ENCODE results near the gene FNDC5. TPM values are rescaled to one million over a fixed set of nuclear protein-coding genes. Genes with fewer than 3 reads are reported as not detected.

Gene FNDC5
- total and polyA plus RNA-seq, 2 of the 13 experiments (the other 11 are each of a cell fraction or from before 2014, with no cell fraction given) = 1.4 to 3.1 TPM

DNA sequence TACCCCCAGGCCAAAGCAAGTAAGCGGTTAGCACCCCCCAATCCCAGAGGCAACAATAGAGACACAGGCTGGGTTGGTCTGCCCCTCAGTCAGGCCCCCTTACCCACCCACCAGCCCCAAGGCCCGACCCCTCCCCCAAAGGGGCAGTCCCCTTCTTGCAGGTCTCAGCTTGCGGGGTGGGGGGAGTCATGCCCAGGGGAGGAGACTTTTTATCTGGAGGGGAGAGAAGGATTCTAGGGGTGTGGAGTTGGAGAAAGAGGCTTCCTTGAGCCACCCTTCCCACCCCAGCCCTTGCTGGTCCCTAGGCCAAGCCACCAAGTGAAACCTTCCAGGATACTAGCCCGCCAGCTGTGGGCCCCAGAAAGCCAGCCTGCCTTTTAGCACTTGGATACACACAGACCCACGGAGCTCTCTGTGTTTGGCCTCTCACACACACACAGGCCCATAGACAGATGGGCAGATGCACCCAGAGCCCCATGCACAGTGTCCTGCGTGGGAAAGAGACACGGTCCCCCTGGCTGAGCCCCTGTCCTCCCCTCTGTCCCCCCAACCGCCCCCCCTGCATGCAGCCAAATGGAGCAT, 23.4 kb upstream of the FNDC5 start:
- no TSS peak for BruUV-seq (replicated peaks)
- in situ Hi-C loops (cut with HindIII; ENCODE audit: extremely low pct_ligation_motif_present, low pct_unique_long_range_greater_than_20kb) = no loop called here
- H3K79me2 ChIP-seq (ENCODE audit: insufficient read depth, low read length) = no peaks in the 10 kb centered on the region
- CTCF ChIA-PET (ENCODE audit: low intra/inter-chr PET ratio, low total read pairs) = no interaction called here
- H3K4me3 ChIP-seq (replicated peaks in 1 of 3; ENCODE audit: insufficient read depth in 1 of 3, low read depth in 2 of 3, low read length in 3 of 3) = no peak overlapping the region
- FAIRE-seq (no peak), ATAC-seq (no peak), DNase-seq (ENCODE audit: low spot score) (no peak)
- 50% methylated on average over 7 of the region's 8 CpGs for WGBS (ENCODE audit: low lambda C conversion rate)
- POLR2A ChIA-PET = interaction anchor here (0.9 kb wide), 1 partner anchor 70 kb away, joined by 3 read pairs; no protein-coding TSS in a partner anchor
- no peak overlapping the region for H2AFZ ChIP-seq (ENCODE audit: low read length)
- 0 out of 2 replicates have a peak, but pooled peaks cover 2% of the 10 kb centered on the region for H4K20me1 ChIP-seq (ENCODE audit: insufficient read depth, low read length)
- TF ChIP-seq MAFF (IDR thresholded peaks at IDR 0.05; ENCODE audit: low read depth, low read length) = no peak
- H3K36me3 ChIP-seq (replicated peaks in 1 of 2; ENCODE audit: control insufficient read depth in 1 of 2, insufficient read depth in 2 of 2, low read length in 2 of 2) = no peaks in the 10 kb centered on the region
- H3K27me3 ChIP-seq (ENCODE audit: control insufficient read depth in 1 of 2, insufficient read depth in 2 of 2, low read length in 2 of 2) = peaks cover 11 to 59% of the 10 kb centered on the region in 2 experiments; a peak in 3 of 5 replicates
- no peak overlapping the region for H3K4me2 ChIP-seq (ENCODE audit: low read depth, low read length)
- H3K9me3 ChIP-seq (ENCODE audit: low read length) = no peaks in the 10 kb centered on the region
- intact Hi-C loops (cut with micrococcal nuclease; ENCODE audit: unreplicated experiment) = no loop called here
- H3K9ac ChIP-seq (ENCODE audit: insufficient read depth, low read depth, low read length) = no peak overlapping the region
- no peaks in the 10 kb centered on the region for H3K4me1 ChIP-seq (ENCODE audit: insufficient read depth, low read length)
- H3K27ac ChIP-seq (ENCODE audit: extremely low read length, insufficient read depth, low read length) = no peak overlapping the region

GRCh38 chr1:32893198-32894018, 22.7 kb upstream of the FNDC5 start:
- intact Hi-C loops (cut with micrococcal nuclease; ENCODE audit: unreplicated experiment) (no loop called here), in situ Hi-C loops (cut with HindIII; ENCODE audit: extremely low pct_ligation_motif_present, low pct_unique_long_range_greater_than_20kb) (no loop called here)
- peak; percentile 54; the same call in 2 of the 3 replicates for ATAC-seq
- no peak for FAIRE-seq
- no peak for DNase-seq (ENCODE audit: low spot score)
- Histone ChIP-seq H3K4me1 (ENCODE audit: insufficient read depth, low read length) (no peaks in the 10 kb centered on the region), H3K9ac (ENCODE audit: insufficient read depth, low read depth, low read length) (no peak overlapping the region), H3K4me2 (ENCODE audit: low read depth, low read length) (peak overlapping the region; percentile 74), H2AFZ (ENCODE audit: low read length) (no peak overlapping the region), H4K20me1 (ENCODE audit: insufficient read depth, low read length) (0 out of 2 replicates have a peak, but pooled peaks cover 2% of the 10 kb centered on the region), H3K9me3 (ENCODE audit: low read length) (no peaks in the 10 kb centered on the region), H3K79me2 (ENCODE audit: insufficient read depth, low read length) (no peaks in the 10 kb centered on the region), H3K27me3 (ENCODE audit: control insufficient read depth in 1 of 2, insufficient read depth in 2 of 2, low read length in 2 of 2) (peaks cover 8 to 65% of the 10 kb centered on the region in 2 experiments; a peak in 3 of 5 replicates), H3K27ac (ENCODE audit: extremely low read length, insufficient read depth, low read length) (no peak overlapping the region), H3K4me3 (replicated peaks in 1 of 3; ENCODE audit: insufficient read depth in 1 of 3, low read depth in 2 of 3, low read length in 3 of 3) (peak overlapping the region; percentile 11 to 62 (median 55); a peak in 4 of 6 replicates), H3K36me3 (replicated peaks in 1 of 2; ENCODE audit: control insufficient read depth in 1 of 2, insufficient read depth in 2 of 2, low read length in 2 of 2) (no peaks in the 10 kb centered on the region)
- TF ChIP-seq SRSF4 (IDR thresholded peaks at IDR 0.05; ENCODE audit: low read depth, low read length, poor library complexity, severe bottlenecking) (no peak), MTF2 (CRISPR knock-in tag; IDR thresholded peaks at IDR 0.05; ENCODE audit: borderline replicate concordance) (0 out of 2 replicates have a peak, but pooled peaks have one; percentile 48), STAG1 (CRISPR knock-in tag; IDR thresholded peaks at IDR 0.05) (0 out of 2 replicates have a peak, but pooled peaks have one; percentile 11), SRSF1 (optimal IDR thresholded peaks at IDR 0.05; ENCODE audit: low read depth, low read length) (peak; percentile 63), GABPA (IDR thresholded peaks at IDR 0.05; ENCODE audit: low read depth, low read length) (no peak), GABPA (CRISPR knock-in tag; IDR thresholded peaks at IDR 0.05; ENCODE audit: low read depth) (no peak), RXRA (CRISPR knock-in tag; IDR thresholded peaks at IDR 0.05) (0 out of 2 replicates have a peak, but pooled peaks have one; percentile 3), PATZ1 (CRISPR knock-in tag; IDR thresholded peaks at IDR 0.05) (peak; percentile 68), ZNF34 (CRISPR knock-in tag; IDR thresholded peaks at IDR 0.05; ENCODE audit: borderline replicate concordance) (no peak)
- no TSS peak for BruUV-seq (replicated peaks)
- CTCF ChIA-PET (ENCODE audit: low intra/inter-chr PET ratio, low total read pairs) = no interaction called here
- POLR2A ChIA-PET = no interaction called here
- WGBS (ENCODE audit: low lambda C conversion rate) = 10% methylated on average over 22 of the region's 58 CpGs
